K562 (cell line): ENCODE results near the gene TSHB. TPM values are rescaled to one million over a fixed set of nuclear protein-coding genes. Genes with fewer than 3 reads are reported as not detected.

Experiments
- ATAC-seq: fragments of 200-7000 bp; cut with Tn5 transposase; 3 replicates; pipeline ENCODE4 v1.9.1; 2020; ENCODE audit warnings: moderate library complexity
- BruUV-seq: library from RNA; stranded (reverse); fragments of 400-500 nt; replicated peaks from 2 replicates; lab custom pipeline; 2021; lab: Mats Ljungman, UMichigan
- CTCF ChIA-PET: fragments of 300-600 bp; formaldehyde crosslinking; extraction: SDS; loops from one replicate; lab custom pipeline; 2021; ENCODE audit warnings: low intra/inter-chr PET ratio; lab: Yijun Ruan, JAX
- POLR2A ChIA-PET: fragments of 300-600, 350-650 bp; sonication (Branson Sonifier 250); formaldehyde crosslinking; extraction: SDS; loops from one replicate; lab custom pipeline; 2021; ENCODE audit warnings: antibody characterized with exemption, inconsistent platforms; lab: Yijun Ruan, JAX
- DNase-seq, 4 experiments: peaks; one replicate each; pipeline versions ENCODE4 v3.0.0 to v3.0.0-alpha.2; 2011 to 2018; ENCODE audit warnings: low spot score in 3 of 4, mixed read lengths in 3 of 4; ENCODE audit errors: extremely low read depth in 1 of 4
- FAIRE-seq: peaks from 2 replicates; lab custom pipeline; 2011; peaks lifted over from hg19 to GRCh38; lab: Jason Lieb, UNC
- H2AFZ ChIP-seq: 2 replicates; pipeline ENCODE4 v1.6.0; 2011; ENCODE audit warnings: low read depth, low read length, control low read depth, inconsistent platforms
- H3K27ac ChIP-seq: fragments of 200-600 bp; 3 replicates; pipeline ENCODE4 v1.8.0; 2011; ENCODE audit warnings: low read depth, mild to moderate bottlenecking, control low read depth, inconsistent platforms, low read length, moderate library complexity, mixed read lengths; ENCODE audit errors: extremely low read depth
- H3K27me3 ChIP-seq, 2 experiments: fragments of 300-600 bp in 1 of 2; 2 replicates in 1 of 2; 3 replicates in 1 of 2; pipeline versions ENCODE4 v1.6.0 to v1.8.0; 2011; ENCODE audit warnings: inconsistent platforms in 2 of 2, low read length in 2 of 2, mild to moderate bottlenecking in 1 of 2, mixed read lengths in 1 of 2, moderate library complexity in 1 of 2; ENCODE audit not compliant: control insufficient read depth in 2 of 2, insufficient read depth in 2 of 2
- H3K36me3 ChIP-seq: fragments of 300-600 bp; 3 replicates; pipeline ENCODE4 v1.8.0; 2011; ENCODE audit warnings: mild to moderate bottlenecking, low read length, inconsistent platforms; ENCODE audit not compliant: control insufficient read depth, insufficient read depth
- H3K4me1 ChIP-seq, 2 experiments: fragments of 200-600 bp in 1 of 2; replicated peaks in 1 of 2; 2 replicates in 1 of 2; 3 replicates in 1 of 2; pipeline versions ENCODE4 v1.5.1 to v1.8.0; 2011; ENCODE audit warnings: inconsistent platforms in 2 of 2, low read length in 2 of 2, mild to moderate bottlenecking in 1 of 2, mixed read lengths in 1 of 2, moderate library complexity in 1 of 2; ENCODE audit not compliant: control insufficient read depth in 2 of 2, insufficient read depth in 2 of 2
- H3K4me2 ChIP-seq: 2 replicates; pipeline ENCODE4 v1.6.1; 2011; ENCODE audit warnings: low read length, control low read depth, inconsistent platforms, mixed read lengths; ENCODE audit not compliant: insufficient read depth
- H3K4me3 ChIP-seq: fragments of 200-600 bp; sonication (generic), shearing (Covaris generic); 2 replicates; pipeline ENCODE4 v1.5.1; 2016; ENCODE audit warnings: control low read depth, inconsistent platforms
- H3K79me2 ChIP-seq: fragments of 200-600 bp; 3 replicates; pipeline ENCODE4 v1.8.0; 2011; ENCODE audit warnings: low read length, inconsistent platforms; ENCODE audit not compliant: control insufficient read depth, insufficient read depth
- H3K9ac ChIP-seq, 2 experiments: 2 replicates each; pipeline versions ENCODE4 v1.6.0 to v1.6.1; 2011; ENCODE audit warnings: low read depth in 2 of 2, low read length in 2 of 2, control low read depth in 1 of 2, inconsistent platforms in 1 of 2, mild to moderate bottlenecking in 1 of 2, mixed read lengths in 1 of 2; ENCODE audit not compliant: insufficient read depth in 1 of 2
- H3K9me1 ChIP-seq: one replicate; pipeline ENCODE4 v1.6.0; 2011; ENCODE audit warnings: inconsistent platforms, mild to moderate bottlenecking, low read length, moderate library complexity; ENCODE audit not compliant: control insufficient read depth, insufficient read depth
- H3K9me3 ChIP-seq: replicated peaks from 2 replicates; pipeline ENCODE4 v1.5.1; 2011; ENCODE audit warnings: low read depth, low read length, inconsistent platforms; ENCODE audit not compliant: control insufficient read depth, insufficient read depth
- H4K20me1 ChIP-seq: replicated peaks from 2 replicates; pipeline ENCODE4 v1.6.1; 2011; ENCODE audit warnings: low read length, inconsistent platforms, mixed read lengths; ENCODE audit not compliant: control insufficient read depth, insufficient read depth
- CEBPG ChIP-seq, 3 experiments: fragments of 200-800 bp in 1 of 3; sonication (Bioruptor generic) in 1 of 3; sonication (generic) in 1 of 3; formaldehyde crosslinking in 1 of 3; IDR thresholded peaks in 2 of 3; conservative IDR thresholded peaks in 1 of 3; 2 replicates each; pipeline versions ENCODE4 v1.6.1 to v1.8.0; 2016 to 2022; ENCODE audit warnings: missing compliant biosample characterization in 2 of 3, missing genetic modification characterization in 2 of 3, mild to moderate bottlenecking in 1 of 3, missing genetic modification reagents in 1 of 3
- HDGF ChIP-seq: fragments of 450-650 bp; IDR thresholded peaks from 2 replicates; pipeline ENCODE4 v1.6.1; 2016
- IRF1 ChIP-seq: sonication (generic); formaldehyde crosslinking; IDR thresholded peaks from 2 replicates; pipeline ENCODE4 v1.8.0; 2022; ENCODE audit warnings: missing genetic modification reagents, mild to moderate bottlenecking, borderline replicate concordance
- LCOR ChIP-seq: sonication (generic); formaldehyde crosslinking; IDR thresholded peaks from 2 replicates; pipeline ENCODE4 v1.8.0; 2022; ENCODE audit warnings: mild to moderate bottlenecking, missing genetic modification reagents
- MYBL2 ChIP-seq, 2 experiments: fragments of 450-650 bp in 1 of 2; sonication (generic) in 1 of 2; formaldehyde crosslinking in 1 of 2; IDR thresholded peaks; 2 replicates each; pipeline versions ENCODE4 v1.6.1 to v1.8.1; 2017 to 2022; ENCODE audit warnings: borderline replicate concordance in 1 of 2, inconsistent platforms in 1 of 2, low read depth in 1 of 2, mild to moderate bottlenecking in 1 of 2, missing genetic modification reagents in 1 of 2, moderate library complexity in 1 of 2
- PKNOX1 ChIP-seq: fragments of 450-650 bp; IDR thresholded peaks from 2 replicates; pipeline ENCODE4 v1.6.1; 2016
- POU5F1 ChIP-seq: fragments of 150-350 bp; IDR thresholded peaks from 2 replicates; pipeline ENCODE4 v1.6.1; 2014; ENCODE audit warnings: borderline replicate concordance, low read length, low read depth, mild to moderate bottlenecking; ENCODE audit not compliant: partially characterized antibody
- RNF219 ChIP-seq: fragments of 250-450 bp; sonication (Bioruptor Pico); IDR thresholded peaks from 2 replicates; pipeline ENCODE4 v1.5.0; 2022; ENCODE audit warnings: mild to moderate bottlenecking
- SRF ChIP-seq, 2 experiments: fragments of 250-450, 450-650 bp in 1 of 2; sonication (Bioruptor Pico) in 1 of 2; sonication (generic) in 1 of 2; formaldehyde crosslinking; IDR thresholded peaks; 2 replicates each; pipeline versions ENCODE4 v1.5.0 to v1.5.1; 2020 to 2022; ENCODE audit warnings: mild to moderate bottlenecking in 1 of 2, missing genetic modification reagents in 1 of 2
- TBP ChIP-seq: optimal IDR thresholded peaks from 2 replicates; pipeline ENCODE3; 2011; ENCODE audit warnings: low read depth, low read length, improper control_type of control experiment
- YY1 ChIP-seq, 3 experiments: IDR thresholded peaks; 2 replicates each; pipeline ENCODE4 v1.6.1; 2011; ENCODE audit warnings: low read length in 2 of 3, mild to moderate bottlenecking in 2 of 3, moderate library complexity in 2 of 3, borderline replicate concordance in 1 of 3, control low read depth in 1 of 3, low read depth in 1 of 3; ENCODE audit not compliant: insufficient read depth in 3 of 3, insufficient replicate concordance in 2 of 3, control insufficient read depth in 1 of 3, insufficient read length in 1 of 3; ENCODE audit errors: extremely low read depth in 1 of 3
- ZNF184 ChIP-seq: sonication (generic); formaldehyde crosslinking; IDR thresholded peaks from 2 replicates; pipeline ENCODE4 v1.5.0; 2020; ENCODE audit warnings: missing genetic modification reagents
- ZNF253 ChIP-seq: fragments of 250-450 bp; sonication (Bioruptor Pico); conservative IDR thresholded peaks from 2 replicates; pipeline ENCODE4 v1.6.1; 2021; ENCODE audit warnings: mild to moderate bottlenecking
- ZNF354B ChIP-seq: fragments of 250-450 bp; sonication (Bioruptor Pico); IDR thresholded peaks from 2 replicates; pipeline ENCODE4 v1.4.0; 2020
- ZNF431 ChIP-seq: sonication (generic); formaldehyde crosslinking; IDR thresholded peaks from 2 replicates; pipeline ENCODE4 v1.8.0; 2022; ENCODE audit warnings: mild to moderate bottlenecking, missing genetic modification reagents
- WGBS: fragments of 100-300 bp; shearing (Covaris generic); methylation state at CpG from one replicate; pipeline ENCODE4 v1.1.6; 2016; ENCODE audit warnings: low coverage, mixed read lengths; ENCODE audit not compliant: insufficient coverage; ENCODE audit errors: missing lambda C conversion rate; 5-methylcytosine and 5-hydroxymethylcytosine counted together
- in situ Hi-C: fragments of 300-500 bp; cut with MboI; formaldehyde crosslinking; loops from 4 replicates; pipeline ENCODE4 v1.15.0; 2018; ENCODE audit warnings: inconsistent platforms, mixed read lengths
- intact Hi-C: fragments of 100-400 bp; cut with micrococcal nuclease; formaldehyde crosslinking; loops from 2 replicates; pipeline ENCODE4 v1.14.2; 2022
- polyA plus RNA-seq, 8 experiments: library from polyadenylated mRNA; depleted of rRNA in 4 of 8; stranded (reverse) in 5 of 8; unstranded in 3 of 8; fragments of >200 nt; fragmentation: Nextera tagmentation in 2 of 8; fragmentation: Illumina TruSeq in 1 of 8; extraction: Ambion mirVana in 2 of 8; extraction: Trizol in 1 of 8; gene quantifications; 2 replicates each; pipeline versions ENCODE4 v1.2.1 to v1.2.3, GENCODE V29; 2011 to 2014; ENCODE audit warnings: inconsistent platforms in 1 of 8, missing spikeins in 1 of 8
- total RNA-seq, 7 experiments: library from RNA; depleted of rRNA in 6 of 7; stranded (reverse); fragments of >200 nt in 6 of 7; fragmentation: Illumina TruSeq in 2 of 7; extraction: Trizol in 2 of 7; gene quantifications; 2 replicates each; pipeline versions ENCODE4 v1.2.1 to v1.2.3, GENCODE V29; 2011 to 2021; ENCODE audit warnings: low replicate concordance in 1 of 7

Gene TSHB
- total and polyA plus RNA-seq, 9 of the 15 experiments (the other 6 are each of a cell fraction or from before 2014, with no cell fraction given): not detected

GRCh38 chr1:115013792-115014191 lies 15.8 kb upstream of the TSHB start:
- no peak overlapping the region for H3K9ac ChIP-seq
- H3K27ac ChIP-seq: no peak overlapping the region
- H3K27me3 ChIP-seq: no peaks in the 10 kb centered on the region
- intact Hi-C loops: no loop called here
- no peak overlapping the region for H3K4me3 ChIP-seq
- ATAC-seq (no peak), FAIRE-seq (no peak), DNase-seq (no peak)
- ChIA-PET POLR2A (interaction anchor here (0.6 kb wide), 1 partner anchor 8 kb away, joined by 3 read pairs; no protein-coding TSS in a partner anchor), CTCF (no interaction called here)
- WGBS: 0% methylated on average over 2 of the region's 2 CpGs
- H4K20me1 ChIP-seq: no peaks in the 10 kb centered on the region
- no peaks in the 10 kb centered on the region for H3K36me3 ChIP-seq
- no peak overlapping the region for H2AFZ ChIP-seq
- H3K9me1 ChIP-seq: no peaks in the 10 kb centered on the region
- no peak overlapping the region for H3K4me2 ChIP-seq
- BruUV-seq: no TSS peak
- no peaks in the 10 kb centered on the region for H3K79me2 ChIP-seq
- in situ Hi-C loops: no loop called here
- no peaks in the 10 kb centered on the region for H3K9me3 ChIP-seq
- no peaks in the 10 kb centered on the region for H3K4me1 ChIP-seq
- no peak for TF ChIP-seq SRF (CRISPR knock-in tag; IDR thresholded peaks at IDR 0.05)
- no peak for TF ChIP-seq ZNF354B
- TF ChIP-seq ZNF253 (CRISPR knock-in tag): no peak
- TF ChIP-seq YY1 (IDR thresholded peaks at IDR 0.05; ENCODE audit: borderline replicate concordance in 1 of 3, control insufficient read depth in 1 of 3, extremely low read depth in 1 of 3, insufficient read depth in 3 of 3, insufficient read length in 1 of 3, insufficient replicate concordance in 2 of 3, low read depth in 1 of 3, low read length in 2 of 3): no peak
- TF ChIP-seq CEBPG (CRISPR knock-in tag; IDR thresholded peaks at IDR 0.05): no peak
- peak; percentile 13 to 69; a peak in 2 of 4 replicates for TF ChIP-seq CEBPG (tag; conservative IDR thresholded peaks at IDR 0.05 in 1 of 2, IDR thresholded peaks at IDR 0.05 in 1 of 2)
- TF ChIP-seq ZNF431 (CRISPR knock-in tag): no peak
- no peak for TF ChIP-seq HDGF
- no peak for TF ChIP-seq TBP
- TF ChIP-seq MYBL2 (IDR thresholded peaks at IDR 0.05; ENCODE audit: low read depth): no peak
- TF ChIP-seq MYBL2 (CRISPR knock-in tag; IDR thresholded peaks at IDR 0.05; ENCODE audit: borderline replicate concordance): no peak
- no peak for TF ChIP-seq ZNF184 (CRISPR knock-in tag)
- TF ChIP-seq POU5F1: no peak
- TF ChIP-seq IRF1: no peak
- no peak for TF ChIP-seq LCOR (CRISPR knock-in tag)
- no peak for TF ChIP-seq PKNOX1
- no peak for TF ChIP-seq RNF219 (CRISPR knock-in tag)
